HS-5 (cell line): ENCODE data around the gene ME3.
"Not testable (repeated sequence)": the region's sequence is repeated elsewhere in the genome, so short reads cannot be mapped to it uniquely, and the experiment has no call there.

Experiments used
- DNase-seq: peaks from one replicate; pipeline ENCODE4 v3.0.0-alpha.2; 2012; ENCODE audit warnings: low read depth

ME3 gene

DNA sequence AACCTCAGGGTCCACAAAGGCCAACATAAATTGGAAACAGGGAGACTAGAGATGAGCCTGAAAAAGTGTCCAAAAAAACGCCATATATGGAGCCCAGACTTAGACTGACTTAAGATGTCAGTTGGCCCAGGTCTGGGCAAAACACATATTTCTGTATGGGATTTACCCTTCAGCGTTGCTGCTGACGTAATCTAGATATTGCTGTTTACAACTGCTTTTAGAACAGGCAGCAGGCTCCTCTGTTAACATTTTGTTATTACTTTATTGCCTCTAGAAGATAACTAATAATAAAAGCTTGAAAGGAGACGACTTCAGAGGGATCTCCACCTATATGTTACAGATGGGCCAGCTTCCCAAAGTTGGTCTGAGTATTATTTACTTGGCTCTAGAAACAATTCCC lies 8.7 kb downstream of the ME3 start:
- DNase-seq: no peak

DNA sequence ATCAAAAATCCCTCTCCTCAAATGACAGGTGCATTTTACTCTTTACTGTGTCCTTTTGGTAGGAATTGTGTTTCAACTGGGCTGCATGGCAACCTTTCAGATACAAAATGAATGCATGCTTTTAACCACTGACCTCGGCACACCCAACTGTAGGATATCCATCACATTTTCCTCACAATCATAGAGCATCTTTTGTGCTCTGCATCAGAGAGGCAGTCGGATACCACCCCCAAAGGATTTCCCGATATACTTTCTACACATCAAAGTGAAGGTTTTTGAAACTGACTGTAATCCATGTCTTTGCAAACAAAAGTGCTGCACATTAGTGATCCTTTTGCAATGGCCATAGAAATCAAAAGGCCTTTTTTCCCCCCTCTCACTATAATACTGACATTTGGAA lies 9.1 kb downstream of the ME3 start:
- DNase-seq: no peak

DNA sequence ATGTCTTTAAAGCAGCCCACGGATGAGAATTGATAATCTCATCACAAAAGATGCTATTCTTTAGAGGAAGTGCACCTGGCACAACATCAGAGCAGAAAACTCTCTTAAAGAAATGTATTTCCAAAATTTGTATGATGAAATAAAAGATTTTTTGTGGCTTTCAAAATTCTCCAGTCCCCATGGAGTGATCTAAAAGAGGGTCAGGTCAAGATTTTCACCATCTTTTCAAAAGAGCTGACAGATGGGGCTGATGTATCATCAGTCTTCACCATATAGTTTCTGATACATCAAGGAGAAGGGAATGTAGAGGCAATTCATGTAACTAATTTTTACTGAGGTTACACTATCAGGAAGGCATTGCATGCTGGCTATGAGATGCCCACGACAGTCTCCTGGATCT lies 11.7 kb downstream of the ME3 start:
- DNase-seq: no peak

DNA sequence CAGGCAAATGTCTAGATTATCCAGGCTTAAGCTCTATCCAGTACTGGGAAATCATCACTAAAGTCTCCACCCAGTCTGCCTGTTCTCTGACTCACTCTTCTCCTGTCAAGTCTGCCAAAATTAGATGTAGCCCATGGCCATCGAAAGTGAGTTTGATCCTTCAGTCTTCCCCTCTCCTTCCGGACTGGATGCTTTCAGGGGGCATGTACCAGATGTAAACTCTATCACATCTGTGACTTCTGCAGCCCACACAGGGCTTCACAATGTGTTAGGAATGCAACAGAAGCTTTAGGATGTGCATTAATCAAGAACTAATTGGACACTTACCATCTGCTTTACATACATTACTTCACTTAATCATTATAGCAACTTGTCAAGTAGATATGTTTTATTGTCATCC lies 12.3 kb downstream of the ME3 start:
- no peak for DNase-seq

DNA sequence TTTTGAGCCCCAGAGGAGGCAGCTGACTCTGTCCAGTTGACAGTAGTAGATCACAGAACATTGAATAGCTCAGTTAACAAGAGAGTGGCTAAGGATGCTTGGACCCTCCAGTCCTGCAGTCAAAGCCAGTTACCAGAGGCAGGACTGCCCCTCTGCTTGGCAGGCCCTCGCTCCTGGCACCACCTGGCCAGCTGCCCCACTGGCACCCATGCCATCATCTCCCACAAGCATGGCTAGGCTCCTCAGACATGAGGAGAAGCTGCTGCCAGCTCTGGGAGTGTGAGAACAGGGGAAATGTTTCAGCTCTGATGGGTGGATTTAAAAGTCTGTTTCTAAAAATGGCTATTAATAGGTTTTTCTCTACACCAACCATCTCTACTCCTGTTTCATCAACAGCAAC lies 13.9 kb downstream of the ME3 start:
- no peak for DNase-seq

DNA sequence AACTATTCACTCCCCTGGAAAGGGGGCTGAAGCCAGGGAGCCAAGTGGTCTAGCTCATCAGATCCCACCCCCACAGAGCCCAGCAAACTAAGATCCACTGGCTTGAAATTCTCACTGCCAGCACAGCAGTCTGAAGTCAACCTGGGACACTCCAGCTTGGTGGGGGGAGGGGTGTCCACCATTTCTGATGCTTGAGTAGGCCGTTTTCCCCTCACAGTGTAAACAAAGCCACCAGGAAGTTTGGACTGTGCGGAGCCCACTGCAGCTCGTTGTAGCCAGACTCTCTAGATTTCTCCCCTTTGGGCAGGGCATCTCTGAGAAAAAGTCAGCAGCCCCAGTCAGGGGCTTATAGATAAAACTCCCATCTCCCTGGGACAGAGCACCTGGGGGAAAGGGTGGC lies 27.2 kb downstream of the ME3 start:
- DNase-seq: not testable (repeated sequence)

DNA sequence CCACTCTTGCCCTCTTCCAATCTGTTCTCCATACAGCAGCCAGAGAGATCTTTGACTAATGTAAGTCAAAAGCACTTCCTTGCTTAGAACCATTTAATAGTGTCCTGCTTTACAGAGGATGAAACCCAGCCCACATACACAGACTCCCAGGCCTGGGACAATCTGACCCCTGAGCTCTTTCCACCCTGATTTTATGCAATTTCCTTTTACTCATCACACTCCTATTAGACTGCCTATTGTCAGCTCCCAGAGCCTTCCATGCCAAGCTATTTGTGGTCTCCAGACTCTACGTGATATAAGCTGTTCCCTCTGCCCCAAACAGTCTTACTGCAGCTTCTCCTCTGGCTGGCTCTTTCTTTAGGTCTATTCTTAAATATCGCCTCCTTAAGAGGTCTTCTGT lies 28.1 kb downstream of the ME3 start:
- peak; percentile 69 for DNase-seq

DNA sequence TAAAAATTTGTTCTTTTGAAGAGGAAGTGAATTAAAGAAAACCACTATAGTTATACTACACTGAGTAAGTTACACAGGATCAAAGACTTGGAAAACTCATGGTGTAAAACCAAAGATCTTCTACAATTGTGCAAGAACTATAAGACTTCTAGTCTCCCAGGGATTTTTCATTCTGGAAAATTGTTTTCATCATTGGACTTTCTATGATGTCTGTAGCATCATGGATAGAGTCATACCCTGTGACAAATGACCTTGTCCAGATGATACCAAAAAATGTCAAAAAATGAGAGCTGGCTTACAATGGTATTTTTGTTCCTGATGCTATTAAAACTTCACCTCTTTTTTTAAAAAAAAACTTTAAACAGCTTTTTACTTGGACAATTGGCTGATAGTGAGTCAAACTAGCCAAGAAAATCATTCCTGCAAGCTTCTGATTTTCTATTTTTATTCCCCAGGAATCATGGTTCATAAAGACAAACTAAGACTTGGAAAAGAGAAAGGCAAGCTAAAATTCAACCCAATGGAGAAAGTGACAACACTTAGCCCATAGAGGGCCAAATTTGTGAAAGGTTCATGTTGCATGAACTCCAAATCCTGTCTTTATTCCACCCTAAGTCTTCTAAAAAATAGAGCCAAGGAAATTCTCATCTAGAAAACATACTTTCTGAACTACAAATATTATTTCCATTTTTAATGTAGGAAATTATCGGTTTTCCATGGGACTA lies 30.7 kb downstream of the ME3 start:
- no peak for DNase-seq

DNA sequence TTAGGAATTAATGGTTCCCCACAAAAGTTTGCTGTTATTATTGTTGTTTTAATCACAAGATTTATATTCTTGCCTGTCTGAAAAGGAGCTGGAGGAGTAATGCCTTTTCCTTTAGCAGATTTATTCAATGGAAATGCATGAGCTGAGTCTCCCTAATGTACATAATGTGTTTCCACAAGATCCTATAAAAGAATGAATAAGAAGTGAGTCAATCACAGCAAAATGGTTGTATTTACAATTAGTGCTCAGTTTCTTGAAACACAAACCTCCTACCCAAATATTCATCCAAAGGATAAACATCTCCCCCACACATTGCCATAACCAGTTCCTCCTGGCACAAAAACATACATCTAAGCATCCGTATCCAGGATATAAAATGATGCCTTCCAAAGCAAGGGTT lies 33.3 kb downstream of the ME3 start:
- peak; percentile 38 for DNase-seq

DNA sequence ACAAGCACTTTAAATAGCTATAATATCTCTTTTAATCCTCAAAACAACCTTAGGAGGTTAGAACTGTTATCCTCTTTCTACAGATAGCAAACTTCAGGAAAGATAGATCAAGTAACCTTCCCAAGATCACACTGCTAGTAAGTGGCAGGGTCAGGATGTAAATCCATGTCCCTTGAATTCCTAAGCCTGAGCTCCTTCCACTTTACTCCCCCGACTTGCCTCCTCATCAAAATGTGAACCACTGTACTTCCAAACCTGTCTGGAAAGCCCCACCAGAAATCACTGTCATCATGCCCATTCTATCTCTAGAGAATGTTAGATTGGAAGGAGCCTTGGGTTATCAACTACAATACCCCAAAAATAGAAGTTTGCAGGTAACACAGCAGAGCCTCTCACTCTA lies 33.7 kb downstream of the ME3 start:
- DNase-seq: no peak

DNA sequence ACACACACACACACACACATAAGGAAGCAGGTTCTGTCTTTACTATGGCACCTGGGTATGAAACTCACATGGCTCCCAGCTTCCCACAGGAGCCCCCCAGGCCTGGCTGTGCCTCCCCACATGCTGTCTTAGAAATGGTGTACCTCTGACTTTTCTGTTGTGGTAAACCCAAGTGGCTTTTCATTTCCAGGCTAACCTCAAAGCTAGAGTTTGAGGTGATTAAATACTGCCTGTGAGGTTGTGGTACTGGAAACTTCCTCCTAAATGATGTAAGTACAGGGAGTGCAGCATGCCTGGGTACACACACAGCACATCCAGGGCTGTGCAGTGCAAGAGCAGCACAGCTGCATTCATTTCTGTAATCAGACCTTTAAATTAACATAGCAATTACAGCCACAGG lies 34.4 kb downstream of the ME3 start:
- no peak for DNase-seq

DNA sequence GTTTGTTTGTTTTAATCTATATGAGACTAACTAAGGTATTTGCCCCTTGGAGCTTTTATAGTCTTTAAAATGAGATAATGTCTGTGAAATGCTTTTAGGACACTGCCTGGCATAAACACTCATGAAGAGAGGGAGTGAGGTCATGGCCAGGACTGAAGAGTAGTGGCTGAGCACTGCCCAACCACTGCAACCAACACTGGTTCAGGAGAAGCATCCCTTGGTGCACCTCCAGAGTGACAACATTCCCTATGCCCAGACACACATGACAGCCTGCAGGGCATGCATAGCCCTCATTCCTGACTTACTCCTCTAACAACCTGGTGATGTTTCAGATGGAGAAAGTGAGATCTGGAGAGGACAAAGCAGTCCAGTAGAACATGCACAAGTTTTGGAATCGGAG lies 36.1 kb downstream of the ME3 start:
- DNase-seq: no peak

DNA sequence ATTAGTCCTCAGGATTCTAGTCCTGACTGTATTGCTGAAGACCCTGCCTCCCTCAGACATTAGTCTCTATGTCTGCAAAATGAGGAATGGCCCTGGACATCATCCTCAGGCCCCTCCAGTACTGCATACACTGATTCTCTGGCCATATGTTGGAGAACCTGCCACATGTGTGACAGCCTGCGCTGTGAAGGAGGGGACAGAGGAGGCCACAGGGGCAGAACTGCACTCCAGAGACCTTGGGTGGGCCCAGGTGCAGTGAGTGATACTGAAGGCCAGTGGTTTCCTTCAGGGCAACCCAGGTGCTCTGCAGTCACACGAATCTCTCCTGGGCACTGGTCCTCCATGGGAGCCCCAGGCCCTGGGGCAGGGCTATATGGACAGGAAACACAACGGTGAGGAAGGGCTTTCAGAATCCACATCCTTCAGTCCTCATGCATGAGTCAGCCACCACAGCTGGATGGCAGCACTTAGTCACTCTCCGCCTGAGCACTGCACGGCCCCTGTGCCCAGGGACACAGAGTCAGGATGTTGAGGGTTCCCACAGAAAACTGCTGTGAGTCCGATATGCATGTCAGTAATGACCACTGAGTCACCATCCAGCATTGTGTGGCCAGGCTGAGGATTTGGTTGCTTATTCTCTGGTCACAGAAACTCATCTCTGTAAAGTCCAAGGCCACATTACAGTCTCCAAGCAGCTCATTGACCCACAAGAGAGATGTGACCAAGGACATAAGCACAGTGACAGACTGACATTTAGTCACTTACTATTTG lies 39.7 kb downstream of the ME3 start:
- peak; percentile 97 for DNase-seq

DNA sequence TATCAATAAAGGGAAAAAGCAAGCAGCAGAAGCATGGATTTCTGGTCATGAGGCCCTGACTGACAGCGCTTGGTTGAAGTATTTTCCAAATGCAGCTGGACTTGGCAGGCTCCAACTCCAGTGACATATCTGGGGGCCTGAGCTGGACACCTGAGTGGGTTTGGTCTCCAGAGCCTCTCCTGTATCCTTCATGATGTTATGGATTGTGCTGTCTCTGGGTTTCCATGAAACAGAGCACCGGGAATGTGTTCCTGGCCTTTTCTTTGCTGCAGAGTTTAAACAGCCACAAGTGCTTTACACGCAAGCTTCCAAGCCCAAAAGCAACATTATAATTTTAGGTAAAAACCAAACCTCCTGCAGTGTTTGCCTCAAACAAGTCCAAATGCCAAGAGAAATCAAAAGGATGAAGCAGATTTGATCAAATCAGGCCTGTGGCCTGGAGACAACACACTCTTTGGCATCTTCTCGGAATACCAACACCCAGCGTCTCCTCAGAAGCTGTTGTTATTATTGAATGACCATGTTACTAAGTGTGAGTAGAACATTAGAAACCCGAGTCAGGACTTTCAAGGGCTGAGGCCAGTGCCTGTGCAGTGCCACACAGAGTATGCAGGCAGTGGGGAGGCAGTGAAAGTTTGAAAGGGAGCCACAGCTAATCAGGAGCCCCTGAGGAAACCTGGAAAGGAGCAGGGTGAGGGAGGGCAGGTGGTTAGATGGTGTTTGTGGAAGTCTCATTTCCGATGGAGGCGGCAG lies 42.0 kb downstream of the ME3 start:
- DNase-seq: no peak

DNA sequence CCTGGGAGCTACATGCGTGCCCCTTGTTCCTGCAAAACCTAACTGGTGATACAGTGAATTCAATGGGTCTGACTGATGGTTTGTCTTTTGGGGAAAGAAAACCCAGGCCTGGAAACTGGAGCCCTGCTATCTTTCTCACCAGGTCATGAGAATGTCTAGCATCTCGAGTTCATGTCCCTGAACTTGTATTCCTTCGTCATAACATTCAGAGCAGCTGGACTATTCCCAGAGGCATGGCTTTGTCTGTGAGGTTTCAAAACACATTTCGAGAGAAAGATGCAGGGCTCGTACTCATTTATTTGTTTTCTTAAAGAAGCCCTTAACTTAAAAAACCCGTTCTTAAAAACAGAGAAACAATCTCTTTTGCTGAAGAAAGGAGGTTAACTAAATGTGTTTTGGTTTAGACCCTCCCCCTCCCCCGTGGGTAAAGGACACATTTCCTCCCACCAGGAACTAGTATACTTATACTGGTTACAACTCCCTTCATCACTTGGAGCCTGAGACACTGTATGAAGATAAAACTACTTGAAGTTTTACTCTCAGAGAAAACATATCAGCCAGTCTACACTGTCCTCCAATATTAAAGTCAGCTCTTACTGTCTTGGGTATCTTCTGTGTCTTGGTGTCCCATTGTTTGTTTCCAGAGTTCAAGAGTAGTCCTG lies 43.2 kb downstream of the ME3 start:
- DNase-seq: no peak

DNA sequence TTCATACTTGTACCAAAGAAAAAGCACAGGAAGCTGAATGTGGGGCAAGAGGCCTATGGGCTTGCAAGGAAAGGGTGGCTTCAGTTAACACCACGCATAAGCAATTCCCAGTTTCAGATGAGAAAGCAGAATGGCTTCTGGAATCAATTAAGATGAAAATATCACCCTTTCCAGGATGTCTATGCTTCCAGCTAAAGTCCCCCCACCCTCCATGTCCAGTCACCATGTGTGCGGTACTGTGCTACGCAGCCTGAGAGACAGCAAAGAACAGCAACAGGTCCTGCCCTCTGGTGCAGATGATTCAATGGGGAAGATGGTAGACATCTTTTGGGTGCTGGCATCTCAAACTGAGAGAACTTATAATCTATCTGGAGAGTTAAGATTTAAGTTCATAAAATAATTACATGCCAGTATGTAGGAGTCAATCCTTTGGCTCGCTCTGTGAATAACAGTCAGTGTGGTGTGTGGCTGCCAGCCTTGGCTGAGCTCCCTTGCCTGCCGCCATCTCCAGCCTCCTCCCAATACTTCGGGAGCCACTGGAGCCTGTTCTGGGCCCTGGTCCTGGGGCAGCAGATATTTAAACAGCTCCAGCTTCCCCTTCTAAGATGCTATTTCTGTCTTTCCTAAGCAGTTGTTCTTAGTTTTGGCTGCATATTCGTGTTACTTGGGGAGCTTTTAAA lies 44.5 kb downstream of the ME3 start:
- no peak for DNase-seq

DNA sequence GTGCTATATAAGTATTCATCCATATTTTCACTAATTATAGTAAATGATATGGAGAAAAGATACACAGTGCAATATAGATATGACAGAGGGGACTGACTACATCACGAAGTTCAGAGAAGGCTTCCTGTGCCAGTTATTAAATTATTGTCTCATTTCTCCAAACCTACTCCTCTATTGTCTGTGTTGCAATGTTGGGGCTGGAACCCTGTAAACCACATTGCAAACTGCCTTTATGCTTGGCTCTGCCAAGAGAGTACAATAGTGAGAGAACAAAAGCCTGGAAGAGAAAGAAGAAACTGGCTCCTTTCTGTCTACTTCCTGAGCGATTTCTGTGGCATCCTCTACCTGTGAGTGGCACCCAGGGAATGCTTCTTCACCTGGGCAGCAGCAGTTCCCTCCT lies 46.4 kb downstream of the ME3 start:
- DNase-seq: no peak

DNA sequence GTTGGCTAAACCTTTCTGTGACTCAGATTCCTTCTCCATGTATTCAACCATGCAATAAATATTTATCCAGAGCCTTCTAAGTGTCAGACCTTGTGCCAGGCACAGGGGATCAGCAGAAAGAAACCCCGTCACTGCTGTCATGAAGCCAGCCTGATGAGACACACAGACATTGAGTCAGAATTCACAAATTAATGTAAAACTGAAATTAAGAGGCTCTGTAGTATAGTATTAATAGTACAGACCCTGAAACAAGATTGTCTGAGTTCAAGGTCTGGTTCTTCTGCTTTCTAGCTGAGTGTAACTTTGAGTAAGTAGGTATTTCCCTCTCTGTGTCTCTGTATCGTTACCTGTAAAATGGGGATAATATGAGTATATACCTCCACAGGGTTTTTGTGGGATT lies 46.9 kb downstream of the ME3 start:
- no peak for DNase-seq

DNA sequence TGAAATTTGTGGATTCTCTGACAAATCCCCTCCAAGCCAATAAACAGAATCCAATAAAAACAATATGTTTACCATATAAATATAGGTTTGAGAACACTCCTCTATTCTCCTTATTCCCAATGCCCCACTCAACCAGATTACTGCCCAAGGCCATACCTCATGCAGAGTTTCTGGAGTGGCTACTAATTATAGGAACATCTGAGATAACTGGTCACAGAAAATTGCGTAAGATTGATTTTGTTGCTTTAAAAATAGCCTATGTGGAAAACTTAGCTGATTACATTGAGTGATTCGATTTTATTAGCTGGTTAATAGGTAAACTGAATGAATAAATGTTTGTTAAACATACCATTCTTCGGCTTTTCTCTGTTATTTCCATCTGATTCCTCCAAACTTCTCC lies 48.0 kb downstream of the ME3 start:
- DNase-seq: no peak

DNA sequence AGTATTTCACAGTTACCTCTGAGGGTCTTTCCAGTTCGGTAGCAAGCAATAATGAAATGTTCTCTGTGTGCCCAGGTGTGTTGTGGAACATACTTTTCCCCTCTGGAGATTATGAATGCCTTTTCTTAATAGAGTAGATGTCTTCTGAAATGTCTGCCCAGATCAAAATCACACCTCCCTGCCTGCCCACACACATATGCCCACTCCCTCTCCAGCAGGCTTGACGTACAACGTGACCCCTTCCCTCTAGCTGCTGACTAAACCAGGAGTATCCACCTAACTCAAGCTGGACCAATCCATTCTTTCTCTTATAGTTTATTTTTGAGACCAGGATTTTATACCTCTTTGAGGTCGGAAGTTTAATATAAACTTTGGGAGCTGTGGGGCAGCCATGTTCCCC lies 48.7 kb downstream of the ME3 start:
- DNase-seq: no peak

DNA sequence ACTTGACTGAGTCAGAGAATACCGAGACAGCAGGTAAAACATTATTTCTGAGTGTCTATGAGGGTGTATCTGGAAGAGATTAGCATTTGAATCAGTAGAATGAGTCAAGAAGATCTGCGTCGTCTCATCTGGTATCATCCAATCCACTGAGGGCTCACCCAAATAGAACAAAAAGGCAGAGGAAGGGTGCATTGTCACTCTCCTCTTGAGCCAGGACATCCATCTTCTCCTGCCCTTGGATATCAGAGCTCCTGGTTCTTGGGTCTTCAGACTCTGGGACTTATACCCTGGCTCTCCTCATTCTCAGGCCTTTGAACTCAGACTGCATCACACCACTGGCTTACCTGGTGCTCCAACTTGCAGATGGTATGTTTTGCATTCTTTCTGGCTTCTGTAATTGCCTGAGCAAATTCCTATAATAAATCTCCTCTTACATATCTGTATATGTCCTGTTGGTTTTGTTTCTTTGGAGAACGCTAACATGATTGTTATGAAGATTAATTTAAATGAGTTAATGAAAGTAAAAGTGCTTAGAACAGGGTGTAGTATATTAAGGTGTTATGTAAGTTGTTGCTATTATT lies 49.3 kb downstream of the ME3 start:
- no peak for DNase-seq

DNA sequence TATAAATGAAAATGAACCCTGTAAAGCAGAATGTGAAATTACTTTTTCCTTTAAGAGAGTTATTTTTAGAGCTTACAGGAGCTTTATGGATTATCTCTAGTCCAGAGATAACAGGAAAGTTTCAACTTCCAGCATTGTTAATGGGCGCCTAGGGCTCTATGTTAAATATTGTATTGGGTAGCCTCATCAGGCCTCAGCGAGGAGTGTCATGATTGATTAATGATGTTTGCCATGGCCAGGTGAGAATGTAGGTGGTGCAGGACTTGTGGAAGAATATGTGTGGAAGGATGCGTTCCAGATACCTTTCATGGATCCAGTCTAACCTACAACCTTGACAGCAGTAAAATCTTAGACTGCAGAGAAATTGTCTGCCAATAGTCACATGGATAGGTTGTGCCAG lies 50.6 kb downstream of the ME3 start:
- DNase-seq: no peak
